A673 (cell line): ENCODE data around the gene CDK5R2. TPM values are rescaled to one million over a fixed set of nuclear protein-coding genes. Genes with fewer than 3 reads are reported as not detected.

Experiments
- BruUV-seq: library from RNA; stranded (reverse); fragments of 400-500 nt; replicated peaks from 2 replicates; lab custom pipeline; 2021; lab: Mats Ljungman, UMichigan
- CTCF ChIA-PET: fragments of 300-600 bp; sonication (Branson Sonifier 250); formaldehyde crosslinking; loops from one replicate; lab custom pipeline; 2022; ENCODE audit warnings: antibody characterized with exemption; lab: Charles Lee
- POLR2A ChIA-PET: fragments of 300-600 bp; sonication (Branson Sonifier 250); formaldehyde crosslinking; loops from one replicate; lab custom pipeline; 2022; ENCODE audit warnings: antibody characterized with exemption; ENCODE audit not compliant: low non-redundant PET; lab: Charles Lee
- DNase-seq: peaks from one replicate; pipeline ENCODE4 v3.0.0-alpha.2; 2015; ENCODE audit warnings: low spot score
- H3K27ac ChIP-seq: fragments of 200-600 bp; sonication (generic); 2 replicates; pipeline ENCODE4 v1.5.1; 2016; ENCODE audit warnings: mixed run types, low read depth, mild to moderate bottlenecking, mixed read lengths, antibody characterized with exemption, low read length; ENCODE audit not compliant: poor library complexity, severe bottlenecking
- H3K27me3 ChIP-seq: fragments of 200-600 bp; sonication (generic); replicated peaks from 2 replicates; pipeline ENCODE4 v1.6.1; 2017; ENCODE audit warnings: mixed run types, low read depth, mild to moderate bottlenecking, mixed read lengths, antibody characterized with exemption, low read length; ENCODE audit not compliant: insufficient read depth, poor library complexity
- H3K36me3 ChIP-seq: fragments of 200-600 bp; sonication (generic); 2 replicates; pipeline ENCODE4 v1.6.1; 2016; ENCODE audit warnings: mixed run types, mild to moderate bottlenecking, mixed read lengths, antibody characterized with exemption, low read length; ENCODE audit not compliant: insufficient read depth, poor library complexity, severe bottlenecking
- H3K4me1 ChIP-seq: fragments of 200-600 bp; sonication (generic); 2 replicates; pipeline ENCODE4 v1.6.1; 2017; ENCODE audit warnings: mixed run types, mild to moderate bottlenecking, mixed read lengths, antibody characterized with exemption, low read length; ENCODE audit not compliant: insufficient read depth, poor library complexity, severe bottlenecking
- H3K4me3 ChIP-seq: fragments of 200-600 bp; sonication (generic); 2 replicates; pipeline ENCODE4 v1.5.1; 2016; ENCODE audit warnings: low read depth, mixed run types, mild to moderate bottlenecking, mixed read lengths, low read length; ENCODE audit not compliant: poor library complexity, severe bottlenecking
- H3K9me3 ChIP-seq: fragments of 200-600 bp; sonication (generic); 2 replicates; pipeline ENCODE4 v1.6.1; 2016; ENCODE audit warnings: mixed run types, low read depth, mild to moderate bottlenecking, mixed read lengths, antibody characterized with exemption, low read length; ENCODE audit not compliant: poor library complexity, severe bottlenecking
- CTCF ChIP-seq: fragments of 300-800, 200-600 bp; sonication (generic); conservative IDR thresholded peaks from 2 replicates; pipeline ENCODE4 v1.5.1; 2017; ENCODE audit warnings: low read depth, mild to moderate bottlenecking, antibody characterized with exemption, low read length, moderate library complexity, mixed read lengths
- EZH2 ChIP-seq: fragments of 200-600 bp; sonication (generic); IDR thresholded peaks from 2 replicates; pipeline ENCODE4 v1.6.1; 2017; ENCODE audit warnings: borderline replicate concordance, low read depth, mild to moderate bottlenecking, mixed read lengths, antibody characterized with exemption, low read length; ENCODE audit not compliant: poor library complexity, severe bottlenecking
- intact Hi-C: fragments of 100-400 bp; cut with micrococcal nuclease; formaldehyde crosslinking; loops from one replicate; pipeline ENCODE4 v1.10.0; 2022; ENCODE audit not compliant: unreplicated experiment
- total RNA-seq: library from RNA; stranded (reverse); gene quantifications from 2 replicates; pipeline ENCODE4 v1.2.3, GENCODE V29; 2021

The CDK5R2 gene
- total RNA-seq, 1 experiment from 2014 or later = 0.37 TPM

DNA sequence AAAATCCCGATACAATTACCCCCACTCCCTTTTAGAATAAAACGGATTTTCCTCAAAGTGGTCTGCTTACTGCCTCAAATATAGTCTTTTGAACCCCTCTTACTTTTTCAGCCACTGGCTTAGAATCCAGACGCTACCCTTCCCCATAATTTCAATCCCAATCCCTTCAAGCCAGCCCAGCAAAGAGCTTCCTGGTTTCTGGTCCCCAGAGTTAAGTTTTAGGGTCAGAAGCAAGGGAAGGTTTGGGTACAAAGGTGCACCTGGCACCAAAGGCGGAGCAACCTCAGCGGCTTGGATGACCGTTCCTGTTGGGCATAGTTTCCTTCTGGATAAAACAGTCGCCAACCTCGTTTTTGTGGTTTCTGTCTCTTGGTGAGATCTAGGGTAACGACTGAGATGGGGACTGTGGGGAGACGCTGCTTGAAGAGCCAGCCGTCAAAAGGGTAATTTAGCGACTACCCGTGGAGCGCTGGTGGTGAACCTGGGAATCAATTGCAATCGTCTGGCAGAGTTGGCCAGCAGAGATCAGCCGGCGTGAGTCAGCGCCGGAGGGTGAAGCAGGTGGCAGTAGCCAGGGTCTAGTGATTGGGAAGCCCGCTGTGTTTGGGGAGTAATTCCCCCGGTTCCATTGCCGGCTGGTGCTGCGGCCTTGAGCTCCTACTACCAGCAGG lies 23.9 kb downstream of the CDK5R2 start:
- peak overlapping the region; percentile 82 for H3K27ac ChIP-seq
- ChIA-PET POLR2A (no interaction called here), CTCF (interaction anchor here (2.3 kb wide), 1 partner anchor 12 kb away, joined by 7 read pairs; no protein-coding TSS in a partner anchor)
- TF ChIP-seq EZH2 (no peak), CTCF (no peak)
- H3K9me3 ChIP-seq = no peaks in the 10 kb centered on the region
- no TSS peak for BruUV-seq
- peaks cover 45% of the 10 kb centered on the region for H3K27me3 ChIP-seq
- H3K36me3 ChIP-seq = no peaks in the 10 kb centered on the region
- H3K4me1 ChIP-seq = peaks cover 14% of the 10 kb centered on the region
- no peak for DNase-seq
- peak overlapping the region; percentile 65 for H3K4me3 ChIP-seq
- intact Hi-C loops = loop anchor here (5.0 kb wide), 2 partner anchors 131 to 174 kb away; no protein-coding TSS in a partner anchor

- intact Hi-C loops = loop anchor here (5.0 kb wide), 2 partner anchors 132 to 173 kb away; no protein-coding TSS in a partner anchor
- peaks cover 45% of the 10 kb centered on the region for H3K27me3 ChIP-seq
- ChIA-PET POLR2A (no interaction called here), CTCF (interaction anchor here (2.3 kb wide), 1 partner anchor 12 kb away, joined by 7 read pairs; no protein-coding TSS in a partner anchor)
- H3K27ac ChIP-seq = peak overlapping the region; percentile 82
- peak overlapping the region; percentile 65 for H3K4me3 ChIP-seq
- TF ChIP-seq EZH2 = no peak
- TF ChIP-seq CTCF = no peak
- no peaks in the 10 kb centered on the region for H3K36me3 ChIP-seq
- H3K4me1 ChIP-seq = peaks cover 14% of the 10 kb centered on the region
- DNase-seq = no peak
- BruUV-seq = no TSS peak
- H3K9me3 ChIP-seq = no peaks in the 10 kb centered on the region
These were observed 24.4 kb downstream of the CDK5R2 start for GRCh38 chr2:218983934-218984238.

GRCh38 chr2:218984239-218985020 lies 25.0 kb downstream of the CDK5R2 start:
- no peaks in the 10 kb centered on the region for H3K9me3 ChIP-seq
- peak overlapping the region; percentile 82 for H3K27ac ChIP-seq
- DNase-seq = peak; percentile 84
- H3K4me1 ChIP-seq = peaks cover 14% of the 10 kb centered on the region
- no peaks in the 10 kb centered on the region for H3K36me3 ChIP-seq
- POLR2A ChIA-PET = interaction anchor here (1.2 kb wide), 1 partner anchor 43 kb away, joined by 10 read pairs; no protein-coding TSS in a partner anchor
- intact Hi-C loops = loop anchor here (5.0 kb wide), 2 partner anchors 132 to 173 kb away; no protein-coding TSS in a partner anchor
- TF ChIP-seq EZH2 (no peak), CTCF (no peak)
- CTCF ChIA-PET = interaction anchor here (2.3 kb wide), 1 partner anchor 11 kb away, joined by 7 read pairs; no protein-coding TSS in a partner anchor
- H3K4me3 ChIP-seq = peak overlapping the region; percentile 65
- BruUV-seq = no TSS peak
- peaks cover 48% of the 10 kb centered on the region for H3K27me3 ChIP-seq
